ENCODE measurements around the gene ANKRD33B.
"Not testable (repeated sequence)": the region's sequence is repeated elsewhere in the genome, so short reads cannot be mapped to it uniquely, and the experiment has no call there.

Gene ANKRD33B

GRCh38 chr5:10595672-10596309 is 31.9 kb downstream of the ANKRD33B start:
- Histone ChIP-seq H3K4me1 (ENCODE audit: insufficient read depth, low read length) (peaks cover 26% of the 10 kb centered on the region), H3K9ac (ENCODE audit: low read depth, low read length) (no peak overlapping the region), H3K36me3 (ENCODE audit: insufficient read depth, low read length) (no peaks in the 10 kb centered on the region), H3K9me3 (ENCODE audit: control insufficient read depth, insufficient read depth, low read length) (no peaks in the 10 kb centered on the region)

- Histone ChIP-seq H3K9me3 (ENCODE audit: control insufficient read depth, insufficient read depth, low read length) (no peaks in the 10 kb centered on the region), H3K4me1 (ENCODE audit: insufficient read depth, low read length) (peaks cover 23% of the 10 kb centered on the region), H3K9ac (ENCODE audit: low read depth, low read length) (no peak overlapping the region), H3K36me3 (ENCODE audit: insufficient read depth, low read length) (no peaks in the 10 kb centered on the region)
Observed at GRCh38 chr5:10596310-10596703, 32.4 kb downstream of the ANKRD33B start.

- H3K9ac ChIP-seq (ENCODE audit: low read depth, low read length): no peak overlapping the region
- no peaks in the 10 kb centered on the region for H3K9me3 ChIP-seq (ENCODE audit: control insufficient read depth, insufficient read depth, low read length)
- no peaks in the 10 kb centered on the region for H3K36me3 ChIP-seq (ENCODE audit: insufficient read depth, low read length)
- H3K4me1 ChIP-seq (ENCODE audit: insufficient read depth, low read length): peaks cover 25% of the 10 kb centered on the region; the same call in 1 of the 2 replicates
Observed at GRCh38 chr5:10596886-10597451, 33.1 kb downstream of the ANKRD33B start.

GRCh38 chr5:10599113-10599512 is 35.2 kb downstream of the ANKRD33B start:
- H3K4me1 ChIP-seq (ENCODE audit: insufficient read depth, low read length): peaks cover 19% of the 10 kb centered on the region; the same call in 1 of the 2 replicates
- H3K36me3 ChIP-seq (ENCODE audit: insufficient read depth, low read length): no peaks in the 10 kb centered on the region
- no peaks in the 10 kb centered on the region for H3K9me3 ChIP-seq (ENCODE audit: control insufficient read depth, insufficient read depth, low read length)
- H3K9ac ChIP-seq (ENCODE audit: low read depth, low read length): no peak overlapping the region

- H3K4me1 ChIP-seq (ENCODE audit: insufficient read depth, low read length): peaks cover 11% of the 10 kb centered on the region; the same call in 1 of the 2 replicates
- no peaks in the 10 kb centered on the region for H3K36me3 ChIP-seq (ENCODE audit: insufficient read depth, low read length)
- H3K9me3 ChIP-seq (ENCODE audit: control insufficient read depth, insufficient read depth, low read length): no peaks in the 10 kb centered on the region
- no peak overlapping the region for H3K9ac ChIP-seq (ENCODE audit: low read depth, low read length)
Observed at GRCh38 chr5:10599862-10600284, 36.0 kb downstream of the ANKRD33B start.

DNA sequence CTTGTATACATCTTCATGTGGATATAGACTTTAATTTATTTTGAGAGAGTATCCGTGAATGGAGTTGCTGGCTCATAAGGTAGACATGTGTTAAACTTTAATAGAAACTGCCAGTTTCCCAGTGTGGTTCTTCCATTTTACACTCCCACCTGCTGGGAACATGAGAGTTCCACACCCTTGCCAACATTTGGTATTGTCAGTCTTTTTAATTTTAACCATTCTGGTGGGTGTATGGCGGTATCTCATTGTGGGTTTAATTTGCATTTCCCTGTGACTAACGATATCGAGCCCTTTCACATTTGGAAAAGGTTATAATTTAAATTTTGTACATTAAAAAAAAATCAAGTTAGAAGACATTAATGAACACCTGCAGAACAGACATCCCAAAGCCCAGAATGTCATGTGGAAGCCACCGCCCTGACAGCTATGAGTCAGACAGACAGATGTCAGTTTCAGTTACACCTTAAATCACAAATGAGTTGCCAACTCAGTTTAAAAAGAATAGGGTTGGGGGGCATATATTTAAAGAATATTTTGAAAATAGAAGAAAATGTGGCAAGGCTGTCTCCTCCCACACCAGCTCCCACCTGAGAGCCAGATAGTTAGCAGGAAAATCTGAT is 36.9 kb downstream of the ANKRD33B start:
- no peak overlapping the region for H3K9ac ChIP-seq (ENCODE audit: low read depth, low read length)

DNA sequence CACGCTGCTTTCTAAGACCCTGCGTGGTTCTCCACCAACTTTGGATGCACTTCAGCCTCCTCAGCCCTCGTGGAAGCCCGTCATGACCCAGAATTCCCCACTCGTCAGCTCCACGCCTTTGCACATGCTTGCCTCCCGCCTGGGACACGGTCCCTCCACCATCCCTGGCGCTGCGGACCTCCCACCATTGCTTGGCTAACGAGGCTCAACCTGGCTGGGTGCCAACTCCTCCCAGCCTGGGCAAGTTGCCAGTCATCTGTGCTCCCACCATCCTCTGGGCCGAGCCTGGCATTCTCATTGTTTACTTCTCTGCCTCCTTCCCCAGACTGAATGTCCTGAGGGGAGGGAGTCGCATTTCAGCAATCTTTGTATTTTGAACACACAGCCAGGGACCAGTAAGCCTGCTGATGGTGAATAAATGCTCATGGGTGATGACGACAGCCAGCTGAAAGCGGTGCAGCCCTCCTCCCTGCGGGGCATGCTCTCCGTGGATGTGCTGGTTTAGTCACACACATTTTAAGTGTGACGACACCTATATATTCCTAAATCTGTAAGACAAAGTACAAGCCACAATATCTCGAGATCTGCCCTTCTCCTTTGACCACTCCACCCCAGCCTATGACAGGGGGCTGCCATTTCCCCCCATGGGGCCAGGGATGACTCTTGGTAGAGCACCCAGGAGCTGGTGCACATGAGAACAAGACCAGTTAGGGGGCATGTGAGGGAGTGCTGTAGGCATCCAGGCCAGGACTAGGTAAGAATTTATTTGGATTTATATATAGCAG is 37.6 kb downstream of the ANKRD33B start:
- Histone ChIP-seq H3K9ac (ENCODE audit: low read depth, low read length) (no peak overlapping the region), H3K4me1 (ENCODE audit: insufficient read depth, low read length) (peaks cover 6% of the 10 kb centered on the region; the same call in 1 of the 2 replicates), H3K9me3 (ENCODE audit: control insufficient read depth, insufficient read depth, low read length) (no peaks in the 10 kb centered on the region), H3K36me3 (ENCODE audit: insufficient read depth, low read length) (no peaks in the 10 kb centered on the region)

More for the DNA sequence above, 36.9 kb downstream of the ANKRD33B start:
- no peaks in the 10 kb centered on the region for H3K9me3 ChIP-seq (ENCODE audit: control insufficient read depth, insufficient read depth, low read length)
- no peaks in the 10 kb centered on the region for H3K36me3 ChIP-seq (ENCODE audit: insufficient read depth, low read length)
- H3K4me1 ChIP-seq (ENCODE audit: insufficient read depth, low read length): peaks cover 6% of the 10 kb centered on the region; the same call in 1 of the 2 replicates

DNA sequence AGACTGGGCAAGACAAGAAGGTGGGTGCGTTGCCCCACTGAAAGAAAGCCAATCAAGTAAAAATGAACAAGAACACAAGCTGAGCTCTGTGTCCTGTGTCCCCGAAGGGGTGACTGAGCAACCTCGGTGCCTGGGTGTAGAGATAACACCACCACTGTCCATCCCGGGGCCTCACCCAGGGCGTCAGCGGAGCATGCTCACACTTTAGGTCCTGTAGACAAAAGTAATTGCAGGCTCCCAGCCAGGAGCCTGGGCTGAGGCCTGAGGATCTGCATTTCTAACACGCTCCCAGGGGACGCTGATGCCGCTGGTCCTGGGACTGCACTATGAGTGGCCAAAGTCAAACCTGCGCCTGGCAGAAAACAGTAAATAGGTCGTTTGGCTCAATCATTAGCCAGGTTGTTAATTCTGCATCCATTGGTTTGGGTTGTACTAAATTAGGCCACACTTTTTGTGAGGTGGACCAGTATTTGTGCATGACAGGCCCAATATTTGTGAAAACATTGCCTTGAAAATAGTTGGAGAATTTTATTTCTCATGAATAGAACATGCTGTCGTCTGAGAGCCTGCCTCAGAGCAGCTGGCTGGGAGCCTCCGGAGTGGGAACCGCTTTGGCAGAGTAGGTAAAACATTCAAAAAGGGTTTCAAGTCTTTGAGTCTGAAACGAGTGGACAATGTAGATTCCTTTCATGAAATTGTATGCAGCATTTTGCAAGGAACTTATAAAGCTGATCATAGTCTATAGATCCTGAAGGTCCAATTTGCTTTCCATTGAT is 38.3 kb downstream of the ANKRD33B start:
- Histone ChIP-seq H3K9ac (ENCODE audit: low read depth, low read length) (no peak overlapping the region), H3K4me1 (ENCODE audit: insufficient read depth, low read length) (peaks cover 12% of the 10 kb centered on the region), H3K9me3 (ENCODE audit: control insufficient read depth, insufficient read depth, low read length) (no peaks in the 10 kb centered on the region), H3K36me3 (ENCODE audit: insufficient read depth, low read length) (no peaks in the 10 kb centered on the region)

GRCh38 chr5:10604975-10605374 is 41.1 kb downstream of the ANKRD33B start:
- Histone ChIP-seq H3K4me1 (ENCODE audit: insufficient read depth, low read length) (peaks cover 23% of the 10 kb centered on the region), H3K36me3 (ENCODE audit: insufficient read depth, low read length) (no peaks in the 10 kb centered on the region), H3K9ac (ENCODE audit: low read depth, low read length) (no peak overlapping the region; the same call in 1 of the 2 replicates), H3K9me3 (ENCODE audit: control insufficient read depth, insufficient read depth, low read length) (no peaks in the 10 kb centered on the region)

DNA sequence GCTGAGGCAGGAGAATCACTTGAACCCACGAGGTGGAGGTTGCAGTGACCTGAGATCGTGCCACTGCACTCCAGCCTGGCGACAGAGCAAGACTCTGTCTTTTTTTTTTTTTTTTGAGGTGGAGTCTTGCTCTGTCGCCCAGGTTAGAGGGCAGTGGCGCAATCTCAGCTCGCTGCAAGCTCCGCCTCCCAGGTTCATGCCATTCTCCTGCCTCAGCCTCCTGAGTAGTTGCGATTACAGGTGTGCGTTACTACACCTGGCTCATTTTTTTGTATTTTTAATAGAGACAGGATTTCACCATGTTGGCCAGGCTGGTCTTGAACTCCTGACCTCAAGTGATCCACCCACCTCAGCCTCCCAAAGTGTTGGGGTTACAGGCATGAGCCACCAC is 42.8 kb downstream of the ANKRD33B start:
- not testable (repeated sequence) for H3K9me3 ChIP-seq (ENCODE audit: control insufficient read depth, insufficient read depth, low read length); H3K36me3 ChIP-seq (ENCODE audit: insufficient read depth, low read length); H3K9ac ChIP-seq (ENCODE audit: low read depth, low read length)
- H3K4me1 ChIP-seq (ENCODE audit: insufficient read depth, low read length): peaks cover 26% of the 10 kb centered on the region

GRCh38 chr5:10607023-10607665 is 43.3 kb downstream of the ANKRD33B start:
- Histone ChIP-seq H3K9ac (ENCODE audit: low read depth, low read length) (no peak overlapping the region), H3K9me3 (ENCODE audit: control insufficient read depth, insufficient read depth, low read length) (no peaks in the 10 kb centered on the region), H3K36me3 (ENCODE audit: insufficient read depth, low read length) (no peaks in the 10 kb centered on the region), H3K4me1 (ENCODE audit: insufficient read depth, low read length) (peaks cover 28% of the 10 kb centered on the region)

- no peaks in the 10 kb centered on the region for H3K9me3 ChIP-seq (ENCODE audit: control insufficient read depth, insufficient read depth, low read length)
- H3K9ac ChIP-seq (ENCODE audit: low read depth, low read length): no peak overlapping the region; the same call in 1 of the 2 replicates
- H3K36me3 ChIP-seq (ENCODE audit: insufficient read depth, low read length): no peaks in the 10 kb centered on the region
- H3K4me1 ChIP-seq (ENCODE audit: insufficient read depth, low read length): peaks cover 33% of the 10 kb centered on the region
Observed at GRCh38 chr5:10607666-10608073, 43.8 kb downstream of the ANKRD33B start.

DNA sequence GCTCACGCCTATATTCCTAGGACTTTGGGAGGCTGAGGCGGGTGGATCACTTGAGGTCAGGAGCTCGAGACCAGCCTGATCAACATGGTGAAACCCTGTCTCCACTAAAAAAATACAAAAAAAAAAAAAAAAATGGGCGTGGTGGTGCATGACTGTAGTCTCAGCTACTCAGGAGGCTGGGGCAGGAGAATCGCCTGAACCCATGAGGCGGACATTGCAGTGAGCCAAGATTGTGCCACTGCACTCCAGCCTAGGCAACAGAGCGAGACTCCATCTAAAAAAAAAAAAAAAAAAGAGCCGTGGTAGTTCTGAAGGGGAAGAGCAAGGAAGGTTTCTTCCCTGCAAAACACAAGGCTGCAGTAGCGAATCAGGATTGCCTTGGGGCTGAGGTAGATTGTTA is 44.2 kb downstream of the ANKRD33B start:
- H3K9me3 ChIP-seq (ENCODE audit: control insufficient read depth, insufficient read depth, low read length); H3K9ac ChIP-seq (ENCODE audit: low read depth, low read length); H3K36me3 ChIP-seq (ENCODE audit: insufficient read depth, low read length): not testable (repeated sequence)
- peaks cover 35% of the 10 kb centered on the region for H3K4me1 ChIP-seq (ENCODE audit: insufficient read depth, low read length)

Data from ES-I3 (cell line).